Neural progenitor cell (in vitro differentiated cells): ENCODE results near the gene PSMG4.

Experiments used
- EZH2 ChIP-seq: fragments of 200-600 bp; sonication (generic); IDR thresholded peaks from 2 replicates; pipeline ENCODE4 v1.6.1; 2017; ENCODE audit warnings: antibody characterized with exemption, mild to moderate bottlenecking, moderate library complexity
- TF ChIP-seq, protein P1 (sequence below): fragments of 200-600 bp; sonication (generic); IDR thresholded peaks from 2 replicates; pipeline ENCODE4 v1.5.1; 2017; ENCODE audit warnings: antibody characterized with exemption, mild to moderate bottlenecking

DNA sequence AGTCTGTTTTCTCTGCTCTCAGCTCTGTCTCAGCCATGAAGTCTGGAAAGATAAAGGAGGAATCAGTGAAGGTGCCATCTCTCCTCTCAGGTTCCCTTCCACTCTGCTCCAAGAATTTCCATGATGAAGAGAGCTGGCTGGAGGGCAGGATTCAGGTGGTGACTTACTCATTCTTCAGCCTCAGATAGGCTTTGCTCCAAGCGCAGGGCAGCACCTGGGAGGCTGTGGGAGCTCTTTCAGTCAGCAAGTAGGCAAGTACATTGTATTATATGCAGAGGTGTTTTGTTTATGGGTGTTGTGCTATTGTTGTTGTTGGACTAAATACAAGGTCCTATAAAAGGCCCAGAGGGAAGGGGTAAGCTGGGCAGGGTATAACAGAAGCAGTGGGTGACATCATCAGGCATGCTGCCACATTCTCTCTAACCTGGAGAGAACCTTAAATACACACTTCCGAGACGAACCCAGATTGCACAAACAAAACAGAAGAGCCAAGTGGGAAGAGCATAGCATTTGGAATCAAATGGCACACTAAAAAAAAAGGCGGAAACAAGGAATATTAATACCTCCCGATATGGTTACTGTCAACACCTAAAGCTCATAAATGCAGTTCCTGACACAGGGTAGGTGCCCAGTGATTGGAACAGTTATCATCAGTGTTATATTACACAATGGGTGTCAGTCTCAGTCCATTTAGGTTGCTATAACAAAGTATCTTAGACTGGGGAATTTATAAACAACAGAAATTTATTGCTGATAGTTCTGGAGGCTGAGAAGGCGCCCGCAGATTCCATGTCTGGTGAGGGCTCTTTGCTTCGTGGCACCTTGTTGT is 14.5 kb upstream of the PSMG4 start:
- TF ChIP-seq, protein P1, sequence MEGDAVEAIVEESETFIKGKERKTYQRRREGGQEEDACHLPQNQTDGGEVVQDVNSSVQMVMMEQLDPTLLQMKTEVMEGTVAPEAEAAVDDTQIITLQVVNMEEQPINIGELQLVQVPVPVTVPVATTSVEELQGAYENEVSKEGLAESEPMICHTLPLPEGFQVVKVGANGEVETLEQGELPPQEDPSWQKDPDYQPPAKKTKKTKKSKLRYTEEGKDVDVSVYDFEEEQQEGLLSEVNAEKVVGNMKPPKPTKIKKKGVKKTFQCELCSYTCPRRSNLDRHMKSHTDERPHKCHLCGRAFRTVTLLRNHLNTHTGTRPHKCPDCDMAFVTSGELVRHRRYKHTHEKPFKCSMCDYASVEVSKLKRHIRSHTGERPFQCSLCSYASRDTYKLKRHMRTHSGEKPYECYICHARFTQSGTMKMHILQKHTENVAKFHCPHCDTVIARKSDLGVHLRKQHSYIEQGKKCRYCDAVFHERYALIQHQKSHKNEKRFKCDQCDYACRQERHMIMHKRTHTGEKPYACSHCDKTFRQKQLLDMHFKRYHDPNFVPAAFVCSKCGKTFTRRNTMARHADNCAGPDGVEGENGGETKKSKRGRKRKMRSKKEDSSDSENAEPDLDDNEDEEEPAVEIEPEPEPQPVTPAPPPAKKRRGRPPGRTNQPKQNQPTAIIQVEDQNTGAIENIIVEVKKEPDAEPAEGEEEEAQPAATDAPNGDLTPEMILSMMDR, result no peak
- TF ChIP-seq EZH2, result no peak
